8988T (cell line): ENCODE results near the gene RAD23A.
"Not testable (repeated sequence)": the region's sequence is repeated elsewhere in the genome, so short reads cannot be mapped to it uniquely, and the experiment has no call there.

Experiments used
- DNase-seq: peaks from one replicate; pipeline ENCODE4 v3.0.0; 2011

RAD23A gene

DNA sequence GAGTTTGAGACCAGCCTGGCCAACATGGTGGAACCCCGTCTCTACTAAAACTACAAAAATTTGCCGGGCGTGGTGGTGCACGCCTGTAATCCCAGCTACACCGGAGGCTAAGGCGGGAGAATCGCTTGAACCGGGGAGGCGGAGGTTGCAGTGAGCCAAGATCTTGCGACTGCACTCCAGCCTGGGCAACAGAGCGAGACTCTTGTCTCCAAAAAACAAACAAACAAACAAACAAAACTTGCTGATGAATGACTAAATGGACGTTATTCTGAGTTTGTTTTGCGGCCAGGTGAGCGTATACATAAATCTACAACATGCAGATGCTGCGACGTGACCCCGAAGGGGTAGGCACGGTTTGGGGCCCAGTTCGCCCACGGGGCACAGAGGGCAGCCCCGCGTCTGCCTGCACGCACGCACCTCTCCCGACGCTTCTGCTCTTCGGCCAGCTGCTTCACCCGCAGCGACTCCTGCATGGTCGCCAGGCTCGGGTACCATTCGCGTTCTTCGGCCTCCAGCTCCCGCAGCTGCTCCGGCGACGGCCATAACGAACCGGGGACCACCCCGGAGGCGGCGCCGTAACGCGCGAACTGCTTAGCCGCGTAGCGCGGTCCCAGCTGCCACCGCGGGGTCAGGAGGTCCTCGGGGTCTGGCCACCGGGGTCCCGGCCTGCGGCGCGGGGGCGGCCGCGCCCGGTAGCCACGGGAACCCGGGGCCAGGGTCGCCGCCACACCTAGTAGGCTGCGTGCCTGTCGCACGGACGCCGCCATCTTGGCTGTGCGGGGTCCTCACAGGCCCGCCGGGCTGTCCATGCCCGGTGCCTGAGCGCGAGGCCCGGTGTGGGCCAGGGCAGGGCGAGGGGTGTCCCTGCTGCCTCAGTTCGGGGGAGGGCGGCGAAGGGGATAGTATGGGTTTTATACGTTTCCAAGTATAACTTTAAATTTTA lies 11.1 kb downstream of the RAD23A start, which contains the start of gene GADD45GIP1:
TSS of gene GADD45GIP1 (minus strand) at position 778 of the 943 bp plus-strand sequence. CDS start at position 767, 11 bp downstream.
- no peak for DNase-seq

DNA sequence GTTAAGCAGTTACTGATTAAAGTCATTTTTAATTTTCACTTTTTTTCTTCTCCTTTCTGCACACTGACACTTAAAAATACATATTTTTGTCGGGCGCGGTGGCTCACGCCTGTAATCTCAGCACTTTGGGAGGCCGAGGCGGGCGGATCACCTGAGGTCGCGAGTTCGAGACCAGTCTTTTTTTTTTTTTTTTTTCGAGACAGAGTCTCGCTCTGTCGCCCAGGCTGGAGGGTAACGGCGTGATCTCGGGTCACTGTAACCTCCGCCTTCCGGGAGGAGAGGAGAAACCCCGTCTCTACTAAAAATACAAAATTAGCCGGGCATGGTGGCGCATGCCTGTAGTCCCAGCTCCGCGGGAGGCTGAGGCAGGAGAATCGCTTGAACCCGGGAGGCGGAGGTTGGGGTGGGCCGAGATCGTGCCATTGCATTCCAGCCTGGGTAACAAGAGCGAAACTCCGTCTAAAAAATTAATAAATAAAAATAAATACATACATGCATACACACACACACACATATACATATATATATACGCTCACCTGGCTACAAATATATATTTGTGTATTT lies 11.8 kb downstream of the RAD23A start:
- not testable (repeated sequence) for DNase-seq

DNA sequence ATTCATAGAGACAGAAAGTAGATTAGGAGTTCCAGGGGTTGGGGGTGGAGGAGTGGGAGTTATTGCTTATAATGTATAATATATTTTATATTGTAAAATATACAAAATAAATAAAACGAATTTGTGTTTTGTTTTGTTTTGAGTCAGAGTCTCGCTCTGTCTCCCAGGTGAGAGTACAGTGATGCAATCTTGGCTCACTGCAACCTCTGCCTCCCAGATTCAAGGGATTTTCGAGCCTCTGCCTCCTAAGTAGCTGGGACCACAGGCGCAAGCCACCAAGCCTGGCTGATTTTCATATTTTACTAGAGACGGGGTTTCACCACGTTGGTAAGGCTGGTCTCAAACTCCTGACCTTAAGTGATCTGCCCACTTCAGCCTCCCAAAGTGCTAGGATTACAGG lies 13.8 kb downstream of the RAD23A start:
- no peak for DNase-seq

DNA sequence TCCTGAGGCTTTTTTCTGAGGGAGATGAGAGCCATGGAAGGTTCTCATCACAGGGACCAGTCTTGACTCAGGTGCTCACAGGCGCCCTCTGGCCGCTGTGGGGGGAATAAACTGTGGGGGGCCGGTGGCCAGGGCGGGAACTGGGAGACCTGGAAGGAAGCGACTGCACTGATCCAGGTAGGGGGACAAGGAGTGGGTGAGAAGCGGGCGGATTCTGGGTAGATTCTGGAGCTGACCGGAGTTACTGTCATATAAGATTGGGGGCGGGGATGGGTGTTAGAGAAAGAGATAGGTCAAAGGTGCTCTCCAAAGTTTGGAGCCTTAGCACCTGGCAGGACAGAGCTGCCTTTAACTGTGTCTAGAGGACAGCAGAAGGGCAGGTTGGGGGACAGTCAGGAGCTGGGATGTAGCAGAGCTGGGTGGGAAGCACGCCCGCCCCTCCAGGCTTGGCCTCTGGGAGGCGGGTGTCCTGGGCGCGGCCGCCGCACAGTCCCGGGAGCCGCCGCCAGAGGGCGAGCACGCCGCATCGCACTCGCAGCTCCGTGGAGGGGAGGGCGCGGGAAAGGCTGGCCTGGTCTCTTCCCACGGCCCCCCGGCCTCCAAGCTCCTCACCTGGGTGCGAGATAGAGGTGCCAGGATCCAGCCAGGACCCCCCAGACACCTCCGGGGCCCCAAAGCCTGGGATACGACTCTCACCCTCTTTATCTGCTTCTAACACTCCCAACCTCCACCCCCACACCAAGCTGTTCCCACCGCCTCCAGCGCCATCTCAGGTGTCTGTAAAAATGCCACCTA lies 19.6 kb downstream of the RAD23A start:
- DNase-seq, result peak; percentile 51

DNA sequence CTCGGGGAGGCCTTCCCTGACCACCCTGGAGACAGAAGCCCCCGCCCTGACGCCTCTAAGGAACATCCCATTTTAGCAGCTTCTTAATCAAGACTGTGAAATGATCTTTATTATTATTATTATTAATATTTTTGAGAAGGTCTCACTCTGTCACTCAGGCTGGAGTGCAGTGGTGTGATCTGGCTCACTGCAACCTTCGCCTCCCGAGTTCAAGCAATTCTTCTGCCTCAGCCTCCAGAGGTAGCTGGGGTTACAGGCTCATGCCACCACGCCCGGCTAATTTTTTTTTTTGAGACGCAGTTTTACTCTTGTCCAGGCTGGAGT lies 20.1 kb downstream of the RAD23A start:
- DNase-seq, result no peak

DNA sequence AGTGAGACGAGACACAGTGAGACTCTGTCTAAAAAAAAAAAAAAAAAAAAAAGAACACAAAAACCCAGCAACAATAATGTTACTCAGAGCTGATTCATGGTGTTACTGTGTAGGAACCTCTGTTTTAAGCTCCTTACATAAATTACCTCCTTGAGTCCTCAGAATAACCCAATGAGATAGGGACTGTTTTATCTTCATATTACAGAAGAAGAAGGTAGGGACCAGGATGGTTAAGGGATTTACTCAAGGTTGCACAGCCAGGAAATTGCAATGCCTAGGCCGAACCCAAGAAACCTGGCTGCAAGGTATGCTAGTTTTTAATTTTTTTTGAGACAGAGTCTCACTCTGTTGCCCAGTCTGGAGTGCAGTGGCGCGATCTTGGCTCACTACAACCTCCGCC lies 22.2 kb downstream of the RAD23A start:
- DNase-seq, result no peak

DNA sequence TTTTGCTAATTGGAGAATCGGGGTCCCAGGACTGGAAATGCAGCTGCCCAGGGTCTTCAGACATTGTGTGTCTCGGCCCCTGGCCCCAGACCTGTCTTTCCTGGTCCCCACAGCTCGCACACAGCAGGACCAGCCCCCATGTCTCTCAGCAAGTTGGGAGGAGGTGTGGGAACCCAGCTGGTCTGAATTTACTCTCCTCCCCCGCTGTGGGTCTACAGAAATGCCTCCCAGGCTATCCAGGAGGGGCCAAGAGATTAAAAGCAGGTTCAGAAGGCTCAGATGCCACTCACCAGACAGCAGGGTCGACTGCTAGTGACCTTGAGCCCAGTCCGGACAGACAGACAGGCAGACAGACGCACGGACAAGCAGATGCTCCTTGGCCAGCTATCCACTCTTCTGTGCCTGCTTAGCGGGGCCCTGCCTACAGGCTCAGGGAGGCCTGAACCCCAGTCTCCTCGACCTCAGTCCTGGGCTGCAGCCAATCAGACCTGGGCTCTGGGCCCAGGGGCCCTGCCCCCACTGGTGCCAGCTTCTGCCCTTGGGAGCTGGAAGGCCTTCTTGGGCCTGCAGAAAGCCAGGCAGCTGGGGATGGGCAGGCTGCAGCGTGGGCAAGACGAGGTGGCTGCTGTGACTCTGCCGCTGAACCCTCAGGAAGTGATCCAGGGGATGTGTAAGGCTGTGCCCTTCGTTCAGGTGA lies 23.8 kb downstream of the RAD23A start, which contains the start of gene DAND5:
TSS of gene DAND5 (plus strand) at position 285 of the 697 bp plus-strand sequence. CDS start at position 370, 85 bp downstream.
- no peak for DNase-seq

DNA sequence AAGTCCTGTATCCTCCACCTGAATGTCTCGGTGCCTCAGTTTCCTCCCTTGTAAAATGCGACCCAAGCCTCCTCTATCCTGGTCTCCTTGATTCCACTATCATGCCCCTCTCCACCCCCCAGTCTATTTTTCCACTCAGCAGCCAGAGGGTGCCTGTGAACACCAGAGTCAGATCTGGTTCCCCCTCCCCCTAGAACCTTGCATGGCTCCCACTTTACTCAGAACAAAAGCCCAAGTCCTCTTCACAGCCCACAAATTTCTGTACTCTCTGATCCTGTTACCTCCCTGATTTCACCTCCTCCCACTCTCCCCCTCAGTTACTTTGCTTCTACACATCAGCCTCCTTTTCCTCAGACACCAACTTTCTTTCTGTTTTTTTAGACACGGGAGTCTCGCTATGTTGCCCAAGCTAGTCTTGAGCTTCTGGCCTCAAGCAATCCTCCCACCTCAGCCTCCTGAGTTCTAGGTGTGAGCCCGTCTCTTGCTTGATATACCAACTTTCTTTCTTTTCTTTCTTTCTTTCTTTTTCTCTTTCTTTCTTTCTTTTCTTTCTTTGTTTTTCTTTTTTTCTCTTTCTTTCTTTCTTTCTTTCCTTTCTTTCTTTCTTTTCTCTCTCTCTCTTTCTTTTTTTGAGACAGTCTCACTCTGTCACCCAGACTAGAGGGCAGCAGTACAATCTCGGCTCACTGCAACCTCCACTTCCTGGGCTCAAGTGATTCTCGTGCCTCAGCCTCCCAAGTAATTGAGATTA lies 24.6 kb downstream of the RAD23A start:
- no peak for DNase-seq

DNA sequence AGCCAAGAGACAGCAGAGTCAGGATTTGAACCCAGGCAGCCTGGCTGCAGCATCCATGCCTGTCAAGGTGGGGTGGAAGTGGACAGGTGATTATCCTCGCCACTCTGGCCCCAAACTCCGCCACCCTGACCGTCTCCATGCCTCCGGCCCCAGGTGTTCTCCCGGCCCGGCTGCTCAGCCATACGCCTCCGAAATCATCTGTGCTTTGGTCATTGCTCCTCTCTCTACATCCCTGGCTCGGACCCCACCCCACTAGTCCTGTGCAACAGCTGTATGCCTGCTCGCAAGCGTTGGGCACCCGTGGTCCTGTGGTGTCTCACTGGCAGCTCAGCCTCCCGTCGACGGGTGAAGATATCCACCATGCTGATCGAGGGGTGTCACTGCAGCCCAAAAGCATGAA lies 27.6 kb downstream of the RAD23A start:
- DNase-seq, result no peak

DNA sequence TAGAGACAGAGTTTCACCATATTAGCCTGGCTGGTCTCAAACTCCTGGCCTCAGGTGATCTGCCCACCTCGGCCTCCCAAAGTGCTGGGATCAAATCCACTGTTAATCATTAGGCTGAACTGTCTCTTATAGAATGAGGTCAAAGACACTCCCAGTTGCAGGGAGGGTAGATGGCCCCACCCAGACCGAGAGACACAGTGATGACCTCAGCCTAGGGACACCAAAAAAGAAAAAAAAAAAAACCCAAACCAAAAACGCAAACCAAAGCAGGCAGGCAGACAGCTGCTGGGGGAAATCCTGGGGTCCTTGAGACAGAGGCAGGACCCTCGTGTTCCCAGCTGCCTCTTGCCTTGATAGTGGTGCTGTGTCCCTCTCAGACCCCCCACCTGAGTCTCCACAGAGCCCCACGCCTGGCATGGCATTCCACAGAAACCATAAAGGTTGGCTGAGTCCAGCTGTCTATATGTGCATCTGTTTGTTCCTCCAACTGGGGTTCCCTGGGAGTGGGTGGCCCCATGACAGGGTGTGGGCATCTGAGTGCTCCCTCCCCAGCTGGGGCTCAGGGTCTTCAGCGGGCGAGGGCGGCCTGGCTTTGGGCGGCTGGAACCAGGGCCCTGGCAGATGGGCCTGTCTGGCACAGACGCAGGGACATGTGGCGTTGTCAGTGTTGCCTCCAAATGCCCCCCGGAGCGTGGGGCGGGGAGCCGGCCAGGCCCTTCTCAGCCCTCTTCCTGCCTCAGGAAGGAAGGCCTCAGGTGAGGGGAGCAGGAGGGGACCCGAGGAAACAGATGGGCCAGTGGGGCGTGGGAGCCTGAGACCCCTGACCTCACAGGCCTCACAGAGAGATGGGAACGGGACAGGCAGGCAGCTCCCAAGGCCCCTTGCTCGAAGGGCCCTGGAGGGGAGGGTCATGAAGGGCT lies 28.9 kb downstream of the RAD23A start:
- no peak for DNase-seq

DNA sequence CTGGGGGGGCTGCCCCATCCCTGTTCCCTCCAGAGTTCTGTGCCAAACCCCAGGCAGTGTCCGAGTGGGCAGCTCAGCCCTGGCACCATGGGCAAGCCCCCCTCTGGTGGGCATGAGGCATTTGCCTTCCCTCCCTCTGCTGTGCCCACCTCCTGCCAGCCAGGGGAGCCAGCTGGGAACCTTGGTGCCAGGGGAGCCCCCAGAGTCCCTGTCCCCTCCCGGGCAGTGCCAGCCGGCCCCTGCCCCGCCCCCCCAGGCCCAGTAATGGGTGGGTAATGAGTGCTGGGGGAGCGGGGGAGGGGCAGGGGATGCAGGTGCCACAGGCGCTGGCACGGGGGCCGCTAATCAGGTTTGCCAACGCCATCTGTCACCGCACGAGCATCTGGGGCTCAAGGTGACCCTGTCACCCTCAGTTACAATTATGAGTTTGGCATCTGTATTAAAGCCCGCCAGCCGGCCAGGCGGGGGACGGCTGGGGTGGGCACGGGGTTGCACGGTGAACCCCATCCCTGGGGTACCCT lies 29.6 kb downstream of the RAD23A start:
- no peak for DNase-seq

DNA sequence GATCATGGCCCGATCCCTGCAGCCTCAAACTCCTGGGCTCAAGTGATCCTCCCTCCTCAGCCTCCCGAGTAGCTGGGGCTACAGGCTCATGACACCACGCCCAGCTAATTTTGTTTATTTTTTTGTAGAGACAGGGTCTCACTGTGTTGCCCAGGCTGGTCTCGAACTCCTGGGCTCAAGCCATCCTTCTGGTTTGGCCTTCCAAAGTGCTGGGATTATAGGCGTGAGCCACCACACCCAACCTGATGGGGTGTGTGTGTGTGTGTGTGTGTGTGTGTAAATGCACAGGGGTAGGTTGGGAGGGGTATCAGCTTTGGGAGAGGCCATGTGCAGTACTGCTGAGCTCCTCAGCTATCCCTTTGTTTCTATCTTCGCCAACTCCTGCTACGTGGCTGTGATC lies 30.4 kb downstream of the RAD23A start:
- not testable (repeated sequence) for DNase-seq

DNA sequence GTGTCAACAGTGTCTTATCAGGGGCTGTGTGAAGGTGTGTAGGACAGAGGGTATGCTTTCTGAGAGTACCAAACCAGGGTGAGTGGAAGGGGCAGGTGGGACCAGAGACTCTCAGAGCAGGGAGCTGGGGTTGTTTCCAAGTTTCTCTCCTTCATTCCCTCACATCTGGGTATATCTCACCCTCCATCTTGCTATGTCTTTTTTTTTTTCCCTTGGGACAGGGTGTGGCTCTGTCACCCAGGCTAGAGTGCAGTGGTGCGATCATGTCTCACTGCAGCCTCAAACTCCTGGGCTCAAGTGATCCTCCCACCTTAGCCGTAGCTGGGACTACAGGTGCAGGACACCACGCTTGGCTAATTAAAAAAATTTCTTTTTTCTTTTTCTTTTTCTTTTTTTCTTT lies 34.3 kb downstream of the RAD23A start:
- DNase-seq, result no peak

DNA sequence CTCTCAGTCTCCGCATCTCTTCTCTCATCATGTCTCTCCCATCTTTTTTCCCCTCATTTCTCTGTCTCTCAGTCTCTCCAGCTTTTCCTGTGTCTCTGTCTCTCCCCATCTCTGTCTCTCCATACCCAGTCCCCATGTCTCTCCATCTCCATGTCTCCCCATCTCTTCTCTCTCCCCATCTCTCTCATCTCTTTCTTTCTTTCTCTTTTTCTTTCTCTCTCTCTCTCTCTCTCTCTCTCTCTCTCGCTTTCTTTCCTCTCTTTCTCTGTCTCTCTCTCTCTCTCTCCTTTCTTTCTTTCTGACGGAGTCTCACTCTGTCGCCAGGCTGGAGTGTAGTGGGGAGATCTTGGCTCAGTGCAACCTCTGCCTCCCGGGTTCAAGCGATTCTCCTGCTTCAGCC lies 37.0 kb downstream of the RAD23A start:
- DNase-seq, result no peak

DNA sequence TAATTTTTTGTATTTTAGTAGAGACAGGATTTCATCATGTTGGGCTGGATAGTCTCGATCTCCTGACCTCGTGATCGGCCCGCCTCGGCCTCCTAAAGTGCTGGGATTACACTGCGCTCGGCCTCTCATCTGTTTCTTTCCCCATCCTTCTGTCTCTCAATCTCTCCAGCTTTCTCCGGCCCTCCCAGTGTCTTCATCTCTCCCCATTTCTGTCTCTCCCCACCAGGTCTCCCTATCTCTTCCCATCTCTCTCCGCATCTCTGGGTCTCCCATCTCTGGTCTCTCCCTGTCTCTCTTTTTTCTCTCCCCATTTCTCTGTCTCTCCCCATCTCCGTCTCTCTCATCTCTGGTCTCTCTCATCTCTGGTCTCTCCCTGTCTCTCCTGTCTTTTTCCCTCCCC lies 37.4 kb downstream of the RAD23A start:
- no peak for DNase-seq

DNA sequence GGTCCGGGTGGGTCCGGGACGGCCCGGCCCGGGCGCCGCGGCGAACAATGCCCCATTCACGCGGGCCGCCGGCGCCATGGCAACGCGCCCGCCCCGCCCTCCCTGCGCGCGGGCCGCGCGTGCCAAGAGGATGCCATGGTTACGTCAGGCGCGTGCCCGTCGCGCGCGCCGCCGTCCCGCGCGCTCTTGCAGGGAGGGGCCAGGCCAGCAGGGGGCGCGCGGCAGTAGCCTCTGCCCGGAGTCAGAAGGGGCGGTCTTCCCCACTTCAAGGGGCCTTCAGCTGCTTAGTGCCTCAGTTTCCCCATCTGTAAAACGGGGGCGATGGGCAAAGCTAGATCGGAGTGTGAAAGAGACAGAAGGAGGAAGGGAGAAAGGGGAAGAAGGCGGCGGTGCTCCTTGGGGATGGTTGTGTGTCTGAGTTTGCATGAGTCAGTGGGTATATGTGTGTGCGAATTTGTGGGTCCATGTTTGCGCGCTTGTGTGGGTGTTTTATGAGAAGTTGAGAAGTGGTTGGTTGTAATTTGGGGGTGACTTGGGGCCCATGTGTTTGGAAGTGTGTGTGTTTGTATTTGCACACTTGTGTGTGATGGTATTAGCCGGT lies 38.0 kb downstream of the RAD23A start:
- DNase-seq, result peak; percentile 71

DNA sequence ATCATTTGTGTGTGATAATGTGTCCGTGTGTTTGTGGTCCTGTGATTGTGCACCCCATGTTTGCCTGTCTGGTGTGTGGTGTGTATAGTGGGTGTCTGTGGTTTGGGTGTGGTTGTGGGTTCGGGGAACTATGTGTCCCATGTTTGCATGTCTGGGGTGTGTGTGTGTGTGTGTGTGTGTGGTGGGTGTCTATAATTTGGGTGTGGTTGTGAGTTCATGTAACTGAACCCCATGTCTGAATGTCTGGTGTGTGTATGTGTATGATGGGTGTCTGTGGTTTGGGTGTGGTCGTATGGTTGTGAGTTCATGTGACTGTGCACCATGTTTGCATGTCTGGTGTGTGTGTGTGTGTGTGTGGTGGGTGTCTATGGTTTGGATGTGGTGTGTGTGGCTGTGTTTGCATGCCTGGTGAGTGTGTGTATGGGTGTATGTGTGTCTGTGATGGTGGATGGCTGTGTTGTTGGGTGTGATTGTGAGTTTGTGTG lies 38.5 kb downstream of the RAD23A start:
- no peak for DNase-seq

DNA sequence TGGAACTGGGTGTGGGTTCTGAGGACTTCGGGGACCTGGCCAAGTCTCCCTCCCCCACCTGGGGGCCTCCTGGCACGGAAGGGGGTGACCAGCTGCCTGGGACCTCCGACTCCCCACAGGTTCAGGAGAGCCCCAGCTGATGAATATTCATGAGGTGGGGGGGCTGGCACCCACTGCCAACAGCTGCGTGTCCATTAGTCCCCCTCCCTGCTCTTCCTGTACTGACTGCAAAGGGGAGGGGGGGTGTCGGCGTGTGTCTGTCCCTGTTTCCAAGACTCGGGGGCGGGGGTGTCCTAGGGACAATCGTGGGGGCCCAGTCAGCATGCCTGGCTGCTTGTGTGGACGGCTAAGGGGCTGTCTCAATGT lies 39.0 kb downstream of the RAD23A start:
- DNase-seq, result no peak

DNA sequence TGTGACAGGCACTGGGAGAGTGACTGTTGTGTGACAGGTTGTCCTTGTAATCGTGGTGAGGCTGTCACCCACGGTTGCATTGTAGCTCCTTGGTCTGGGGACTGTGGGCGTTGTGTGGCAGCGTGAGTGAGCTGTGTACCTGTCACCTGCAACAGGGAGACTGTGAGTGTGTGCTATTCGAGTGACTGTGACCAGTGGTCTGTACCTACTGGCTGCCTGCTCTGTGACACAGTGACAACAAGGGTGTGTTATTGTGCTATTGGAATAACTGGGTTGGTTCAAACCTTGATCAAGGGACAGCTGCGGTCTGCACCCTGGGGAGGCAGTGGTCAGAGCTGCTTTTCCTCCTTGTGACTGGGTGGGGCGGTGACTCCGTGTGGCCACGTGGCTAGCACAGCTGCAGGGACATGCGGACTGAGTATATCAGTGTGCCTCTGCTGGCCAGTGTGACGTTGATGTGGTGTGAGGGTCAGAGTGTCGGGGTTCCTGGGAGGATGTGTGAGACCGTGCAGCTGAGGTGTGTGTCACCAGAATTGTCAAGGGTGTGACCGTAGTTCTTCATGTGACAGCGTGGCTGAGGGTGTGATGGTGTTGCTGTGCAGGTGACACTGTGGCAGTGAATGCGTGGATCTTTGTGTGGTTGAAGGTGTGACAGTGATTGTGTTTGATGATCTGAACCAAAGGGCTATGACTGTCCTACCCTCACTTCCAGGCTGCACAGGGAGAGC lies 39.6 kb downstream of the RAD23A start:
- DNase-seq, result peak; percentile 21

DNA sequence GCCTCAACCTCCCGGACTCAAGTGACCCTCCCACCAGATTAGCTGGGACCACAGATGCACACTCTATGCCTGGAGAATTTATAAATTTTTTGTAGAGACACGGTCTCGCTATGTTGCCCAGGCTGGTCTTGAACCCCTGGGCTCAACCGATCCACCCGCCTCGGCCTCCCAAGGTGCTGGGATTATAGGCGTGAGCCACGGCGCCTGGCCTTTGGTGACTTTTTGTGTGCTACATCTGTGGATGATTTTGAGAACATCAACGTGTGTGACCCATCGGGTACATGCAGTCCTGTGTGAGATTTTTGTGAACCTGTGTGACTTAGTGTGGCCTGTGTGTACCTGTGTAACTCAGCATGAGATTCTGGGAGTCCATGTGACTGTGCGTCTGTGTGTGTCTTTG lies 41.1 kb downstream of the RAD23A start:
- no peak for DNase-seq
